ENCODE data around the gene CSF2. TPM values are rescaled to one million over a fixed set of nuclear protein-coding genes. Genes with fewer than 3 reads are reported as not detected.
"Not testable (repeated sequence)": the region's sequence is repeated elsewhere in the genome, so short reads cannot be mapped to it uniquely, and the experiment has no call there.

Gene CSF2
- total RNA-seq, 1 donor from 2014 or later, result not detected

- Mint-ChIP-seq H3K9me3 (ENCODE audit: unreplicated experiment) (no peaks in the 10 kb centered on the region), H3K27me3 (ENCODE audit: unreplicated experiment) (peaks cover 1% of the 10 kb centered on the region), H3K36me3 (ENCODE audit: low read depth, unreplicated experiment) (no peaks in the 10 kb centered on the region), H3K27ac (ENCODE audit: unreplicated experiment) (no peak overlapping the region), H3K4me3 (ENCODE audit: unreplicated experiment) (no peak overlapping the region), H3K4me1 (ENCODE audit: unreplicated experiment) (peaks cover 7% of the 10 kb centered on the region)
- no peak for DNase-seq (ENCODE audit: low spot score)
- no peak for TF ChIP-seq CTCF (IDR thresholded peaks at IDR 0.05; ENCODE audit: unreplicated experiment)
Observed at GRCh38 chr5:132115375-132115774, 41.8 kb downstream of the CSF2 start.

GRCh38 chr5:132116072-132116471, 42.5 kb downstream of the CSF2 start:
- Mint-ChIP-seq H3K27me3 (ENCODE audit: unreplicated experiment) (peaks cover 1% of the 10 kb centered on the region), H3K9me3 (ENCODE audit: unreplicated experiment) (no peaks in the 10 kb centered on the region), H3K4me3 (ENCODE audit: unreplicated experiment) (no peak overlapping the region), H3K27ac (ENCODE audit: unreplicated experiment) (no peak overlapping the region), H3K4me1 (ENCODE audit: unreplicated experiment) (peaks cover 14% of the 10 kb centered on the region), H3K36me3 (ENCODE audit: low read depth, unreplicated experiment) (no peaks in the 10 kb centered on the region)
- DNase-seq (ENCODE audit: low spot score), result no peak
- TF ChIP-seq CTCF (IDR thresholded peaks at IDR 0.05; ENCODE audit: unreplicated experiment), result no peak

- not testable (repeated sequence) for H3K9me3 Mint-ChIP-seq (ENCODE audit: unreplicated experiment); H3K4me3 Mint-ChIP-seq (ENCODE audit: unreplicated experiment); H3K27ac Mint-ChIP-seq (ENCODE audit: unreplicated experiment); H3K27me3 Mint-ChIP-seq (ENCODE audit: unreplicated experiment); DNase-seq (ENCODE audit: low spot score); H3K36me3 Mint-ChIP-seq (ENCODE audit: low read depth, unreplicated experiment)
- peaks cover 17% of the 10 kb centered on the region for H3K4me1 Mint-ChIP-seq (ENCODE audit: unreplicated experiment)
Observed at GRCh38 chr5:132116909-132117489, 43.4 kb downstream of the CSF2 start.

- H3K36me3 Mint-ChIP-seq (ENCODE audit: low read depth, unreplicated experiment); H3K27me3 Mint-ChIP-seq (ENCODE audit: unreplicated experiment); H3K9me3 Mint-ChIP-seq (ENCODE audit: unreplicated experiment); H3K4me3 Mint-ChIP-seq (ENCODE audit: unreplicated experiment); DNase-seq (ENCODE audit: low spot score); H3K27ac Mint-ChIP-seq (ENCODE audit: unreplicated experiment): not testable (repeated sequence)
- H3K4me1 Mint-ChIP-seq (ENCODE audit: unreplicated experiment), result peaks cover 12% of the 10 kb centered on the region
Observed at GRCh38 chr5:132120717-132121116, 47.1 kb downstream of the CSF2 start.

GRCh38 chr5:132122971-132123370, 49.4 kb downstream of the CSF2 start:
- not testable (repeated sequence) for H3K27me3 Mint-ChIP-seq (ENCODE audit: unreplicated experiment)

GRCh38 chr5:132123578-132123977, 50.0 kb downstream of the CSF2 start:
- not testable (repeated sequence) for H3K27me3 Mint-ChIP-seq (ENCODE audit: unreplicated experiment); H3K36me3 Mint-ChIP-seq (ENCODE audit: low read depth, unreplicated experiment); H3K4me3 Mint-ChIP-seq (ENCODE audit: unreplicated experiment); H3K27ac Mint-ChIP-seq (ENCODE audit: unreplicated experiment); DNase-seq (ENCODE audit: low spot score); H3K9me3 Mint-ChIP-seq (ENCODE audit: unreplicated experiment)
- peaks cover 12% of the 10 kb centered on the region for H3K4me1 Mint-ChIP-seq (ENCODE audit: unreplicated experiment)

More at GRCh38 chr5:132122971-132123370, 49.4 kb downstream of the CSF2 start:
- peaks cover 12% of the 10 kb centered on the region for H3K4me1 Mint-ChIP-seq (ENCODE audit: unreplicated experiment)
- not testable (repeated sequence) for DNase-seq (ENCODE audit: low spot score); H3K4me3 Mint-ChIP-seq (ENCODE audit: unreplicated experiment); H3K36me3 Mint-ChIP-seq (ENCODE audit: low read depth, unreplicated experiment); H3K9me3 Mint-ChIP-seq (ENCODE audit: unreplicated experiment); H3K27ac Mint-ChIP-seq (ENCODE audit: unreplicated experiment)

Other genes starting within 250 kb of the CSF2 start
- not detected for gene MEIKIN, start 128.1 kb upstream of the CSF2 start, total RNA-seq (ENCODE audit: unreplicated experiment)
- 0.80 TPM for gene ACSL6, start 62.1 kb upstream of the CSF2 start, total RNA-seq (ENCODE audit: unreplicated experiment)
- gene IL3, start 13.1 kb upstream of the CSF2 start, total RNA-seq (ENCODE audit: unreplicated experiment), result not detected
- gene P4HA2, start 154.1 kb downstream of the CSF2 start, total RNA-seq (ENCODE audit: unreplicated experiment), result 9.9 TPM
- gene PDLIM4, start 183.9 kb downstream of the CSF2 start, total RNA-seq (ENCODE audit: unreplicated experiment), result 8.5 TPM
- 0.13 TPM for gene SLC22A4, start 220.6 kb downstream of the CSF2 start, total RNA-seq (ENCODE audit: unreplicated experiment)

All from endothelial cell (in vitro differentiated cells).